ENCODE measurements around the gene CHTOP.

Gene CHTOP

GRCh38 chr1:153680120-153680403 is 46.2 kb downstream of the CHTOP start:
- TF ChIP-seq POU6F1 (CRISPR knock-in tag; IDR thresholded peaks at IDR 0.05; ENCODE audit: borderline replicate concordance, low read depth) (no peak), ZFP30 (CRISPR knock-in tag; IDR thresholded peaks at IDR 0.05) (no peak), ARNTL (CRISPR knock-in tag; IDR thresholded peaks at IDR 0.05; ENCODE audit: borderline replicate concordance, low read depth) (no peak), ISL1 (CRISPR knock-in tag; IDR thresholded peaks at IDR 0.05) (no peak), ESRRG (CRISPR knock-in tag; IDR thresholded peaks at IDR 0.05) (no peak), ZC3H10 (CRISPR knock-in tag; IDR thresholded peaks at IDR 0.05) (no peak), CSRNP3 (CRISPR knock-in tag; IDR thresholded peaks at IDR 0.05) (no peak), PPARA (CRISPR knock-in tag; IDR thresholded peaks at IDR 0.05; ENCODE audit: borderline replicate concordance) (no peak), TOX (CRISPR knock-in tag; IDR thresholded peaks at IDR 0.05; ENCODE audit: borderline replicate concordance) (no peak), CSDC2 (CRISPR knock-in tag; IDR thresholded peaks at IDR 0.05) (no peak), ZNF565 (CRISPR knock-in tag; conservative IDR thresholded peaks at IDR 0.05; ENCODE audit: low read depth) (no peak), ZNF8 (CRISPR knock-in tag; IDR thresholded peaks at IDR 0.05) (no peak), TCF4 (CRISPR knock-in tag; IDR thresholded peaks at IDR 0.05; ENCODE audit: borderline replicate concordance) (no peak), BACH2 (CRISPR knock-in tag; IDR thresholded peaks at IDR 0.05; ENCODE audit: borderline replicate concordance) (no peak)
- TF ChIP-seq, protein P1, sequence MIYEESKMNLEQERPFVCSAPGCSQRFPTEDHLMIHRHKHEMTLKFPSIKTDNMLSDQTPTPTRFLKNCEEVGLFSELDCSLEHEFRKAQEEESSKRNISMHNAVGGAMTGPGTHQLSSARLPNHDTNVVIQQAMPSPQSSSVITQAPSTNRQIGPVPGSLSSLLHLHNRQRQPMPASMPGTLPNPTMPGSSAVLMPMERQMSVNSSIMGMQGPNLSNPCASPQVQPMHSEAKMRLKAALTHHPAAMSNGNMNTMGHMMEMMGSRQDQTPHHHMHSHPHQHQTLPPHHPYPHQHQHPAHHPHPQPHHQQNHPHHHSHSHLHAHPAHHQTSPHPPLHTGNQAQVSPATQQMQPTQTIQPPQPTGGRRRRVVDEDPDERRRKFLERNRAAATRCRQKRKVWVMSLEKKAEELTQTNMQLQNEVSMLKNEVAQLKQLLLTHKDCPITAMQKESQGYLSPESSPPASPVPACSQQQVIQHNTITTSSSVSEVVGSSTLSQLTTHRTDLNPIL (CRISPR knock-in tag; IDR thresholded peaks at IDR 0.05; ENCODE audit: low read depth) = no peak
- TF ChIP-seq, protein P2, sequence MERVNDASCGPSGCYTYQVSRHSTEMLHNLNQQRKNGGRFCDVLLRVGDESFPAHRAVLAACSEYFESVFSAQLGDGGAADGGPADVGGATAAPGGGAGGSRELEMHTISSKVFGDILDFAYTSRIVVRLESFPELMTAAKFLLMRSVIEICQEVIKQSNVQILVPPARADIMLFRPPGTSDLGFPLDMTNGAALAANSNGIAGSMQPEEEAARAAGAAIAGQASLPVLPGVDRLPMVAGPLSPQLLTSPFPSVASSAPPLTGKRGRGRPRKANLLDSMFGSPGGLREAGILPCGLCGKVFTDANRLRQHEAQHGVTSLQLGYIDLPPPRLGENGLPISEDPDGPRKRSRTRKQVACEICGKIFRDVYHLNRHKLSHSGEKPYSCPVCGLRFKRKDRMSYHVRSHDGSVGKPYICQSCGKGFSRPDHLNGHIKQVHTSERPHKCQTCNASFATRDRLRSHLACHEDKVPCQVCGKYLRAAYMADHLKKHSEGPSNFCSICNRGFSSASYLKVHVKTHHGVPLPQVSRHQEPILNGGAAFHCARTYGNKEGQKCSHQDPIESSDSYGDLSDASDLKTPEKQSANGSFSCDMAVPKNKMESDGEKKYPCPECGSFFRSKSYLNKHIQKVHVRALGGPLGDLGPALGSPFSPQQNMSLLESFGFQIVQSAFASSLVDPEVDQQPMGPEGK (CRISPR knock-in tag; IDR thresholded peaks at IDR 0.05; ENCODE audit: borderline replicate concordance) = no peak
- ATAC-seq = no peak

DNA sequence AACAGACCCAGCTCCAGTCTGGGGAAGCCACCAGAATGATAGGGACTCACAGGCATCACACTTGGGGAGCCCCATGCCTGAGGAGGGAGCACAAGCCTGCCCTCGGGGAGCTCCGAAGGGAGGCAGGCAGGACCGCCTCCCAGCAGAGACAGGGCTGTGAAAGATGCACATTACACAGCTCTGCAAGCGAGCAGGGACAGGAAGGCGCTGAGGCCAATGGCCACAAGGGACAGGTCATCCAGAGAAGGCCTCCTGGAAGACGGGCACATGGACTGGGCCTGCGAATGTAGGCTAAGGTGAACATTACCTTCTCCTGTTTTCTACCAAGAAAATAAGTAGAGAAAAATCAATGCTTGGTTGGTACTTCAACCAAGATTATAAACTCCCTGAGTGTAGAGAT is 48.9 kb downstream of the CHTOP start:
- no peak for ATAC-seq
- TF ChIP-seq TSHZ2 (CRISPR knock-in tag; IDR thresholded peaks at IDR 0.05) (no peak), BACH2 (CRISPR knock-in tag; IDR thresholded peaks at IDR 0.05; ENCODE audit: borderline replicate concordance) (no peak), ZNF70 (CRISPR knock-in tag; IDR thresholded peaks at IDR 0.05) (no peak), ESRRG (CRISPR knock-in tag; IDR thresholded peaks at IDR 0.05) (no peak), CSDC2 (CRISPR knock-in tag; IDR thresholded peaks at IDR 0.05) (no peak), OSR1 (CRISPR knock-in tag; IDR thresholded peaks at IDR 0.05) (no peak), CSRNP3 (CRISPR knock-in tag; IDR thresholded peaks at IDR 0.05) (no peak), PPARA (CRISPR knock-in tag; IDR thresholded peaks at IDR 0.05; ENCODE audit: borderline replicate concordance) (no peak), ZC3H10 (CRISPR knock-in tag; IDR thresholded peaks at IDR 0.05) (no peak), ZFP3 (CRISPR knock-in tag; IDR thresholded peaks at IDR 0.05) (no peak)
- TF ChIP-seq, protein P2 (CRISPR knock-in tag; IDR thresholded peaks at IDR 0.05; ENCODE audit: borderline replicate concordance) = no peak
